Measurements from ENCODE around the gene SERINC3. TPM values are rescaled to one million over a fixed set of nuclear protein-coding genes. Genes with fewer than 3 reads are reported as not detected.

Gene SERINC3
- total RNA-seq, 2 experiments from 2014 or later, result 39.5 to 40.2 TPM

GRCh38 chr20:44522841-44523240, 971 bp upstream of the SERINC3 start:
- Histone ChIP-seq H3K27ac (ENCODE audit: low read depth in 1 of 2, low read length in 2 of 2) (peak overlapping the region; percentile 62 to 99), H3K9me3 (ENCODE audit: control insufficient read depth in 1 of 2, insufficient read depth in 1 of 2, low read length in 2 of 2) (no peaks in the 10 kb centered on the region), H3K36me3 (ENCODE audit: insufficient read depth, low read length) (peaks cover 6% of the 10 kb centered on the region), H3K4me3 (ENCODE audit: low read length) (no peak overlapping the region), H3K4me1 (ENCODE audit: insufficient read depth, low read length) (peaks cover 42% of the 10 kb centered on the region), H3K27me3 (ENCODE audit: control insufficient read depth in 1 of 2, insufficient read depth in 2 of 2, low read length in 2 of 2) (no peaks in the 10 kb centered on the region)
- Mint-ChIP-seq H3K9me3 (no peaks in the 10 kb centered on the region), H3K4me1 (ENCODE audit: low read depth) (peaks cover 47% of the 10 kb centered on the region), H3K27ac (peak overlapping the region; percentile 93), H3K27me3 (no peaks in the 10 kb centered on the region), H3K4me3 (peak overlapping the region; percentile 89), H3K36me3 (ENCODE audit: low read depth) (peaks cover 26% of the 10 kb centered on the region)
- ATAC-seq (ENCODE audit: poor library complexity) (no peak), DNase-seq (no peak)
- ChIA-PET POLR2A (interaction anchor here (1.8 to 3.2 kb wide), 4 partner anchors 9 to 312 kb away, joined by 7 to 29 read pairs (median 8); partner anchors contain the start of genes OSER1 and TTPAL), CTCF (interaction anchor here (1.4 to 1.5 kb wide), 2 partner anchors 26 to 88 kb away, joined by 3 read pairs; no protein-coding TSS in a partner anchor)
- TF ChIP-seq, protein P1, sequence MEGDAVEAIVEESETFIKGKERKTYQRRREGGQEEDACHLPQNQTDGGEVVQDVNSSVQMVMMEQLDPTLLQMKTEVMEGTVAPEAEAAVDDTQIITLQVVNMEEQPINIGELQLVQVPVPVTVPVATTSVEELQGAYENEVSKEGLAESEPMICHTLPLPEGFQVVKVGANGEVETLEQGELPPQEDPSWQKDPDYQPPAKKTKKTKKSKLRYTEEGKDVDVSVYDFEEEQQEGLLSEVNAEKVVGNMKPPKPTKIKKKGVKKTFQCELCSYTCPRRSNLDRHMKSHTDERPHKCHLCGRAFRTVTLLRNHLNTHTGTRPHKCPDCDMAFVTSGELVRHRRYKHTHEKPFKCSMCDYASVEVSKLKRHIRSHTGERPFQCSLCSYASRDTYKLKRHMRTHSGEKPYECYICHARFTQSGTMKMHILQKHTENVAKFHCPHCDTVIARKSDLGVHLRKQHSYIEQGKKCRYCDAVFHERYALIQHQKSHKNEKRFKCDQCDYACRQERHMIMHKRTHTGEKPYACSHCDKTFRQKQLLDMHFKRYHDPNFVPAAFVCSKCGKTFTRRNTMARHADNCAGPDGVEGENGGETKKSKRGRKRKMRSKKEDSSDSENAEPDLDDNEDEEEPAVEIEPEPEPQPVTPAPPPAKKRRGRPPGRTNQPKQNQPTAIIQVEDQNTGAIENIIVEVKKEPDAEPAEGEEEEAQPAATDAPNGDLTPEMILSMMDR (IDR thresholded peaks at IDR 0.05), result no peak
- intact Hi-C loops (cut with DNase I, micrococcal nuclease), result loop anchor here (2.0 to 10.0 kb wide), 8 partner anchors 46 to 439 kb away; partner anchors contain the start of genes OSER1 (in 2 of the 2), ADA (in 1 of the 2), TOMM34 (in 1 of the 2) and YWHAB (in 1 of the 2)

- TF ChIP-seq, protein P1 (IDR thresholded peaks at IDR 0.05), result no peak
- H3K4me1 ChIP-seq (ENCODE audit: insufficient read depth, low read length), result peaks cover 52% of the 10 kb centered on the region
These were observed 989 bp downstream of the SERINC3 start for GRCh38 chr20:44520881-44521280.

GRCh38 chr20:44518248-44518647, 3.6 kb downstream of the SERINC3 start:
- ChIA-PET CTCF (interaction anchor here (0.7 kb wide), 1 partner anchor 208 kb away, joined by 4 read pairs; no protein-coding TSS in a partner anchor), POLR2A (no interaction called here)
- peaks cover 24% of the 10 kb centered on the region for H3K36me3 ChIP-seq (ENCODE audit: insufficient read depth, low read length)
- TF ChIP-seq, protein P1 (IDR thresholded peaks at IDR 0.05), result no peak
- peaks cover 80% of the 10 kb centered on the region for H3K4me1 Mint-ChIP-seq (ENCODE audit: low read depth)
- ATAC-seq (ENCODE audit: poor library complexity) (no peak), DNase-seq (no peak)
- intact Hi-C loops (cut with DNase I, micrococcal nuclease), result no loop called here
- peaks cover 66% of the 10 kb centered on the region for H3K4me1 ChIP-seq (ENCODE audit: insufficient read depth, low read length)
- no peaks in the 10 kb centered on the region for H3K9me3 Mint-ChIP-seq
- no peaks in the 10 kb centered on the region for H3K27me3 ChIP-seq (ENCODE audit: control insufficient read depth in 1 of 2, insufficient read depth in 2 of 2, low read length in 2 of 2)
- H3K27ac ChIP-seq (ENCODE audit: low read depth in 1 of 2, low read length in 2 of 2), result peak overlapping the region in 1 of 2 donors; percentile 14
- no peak overlapping the region for H3K4me3 ChIP-seq (ENCODE audit: low read length)
- peaks cover 60% of the 10 kb centered on the region for H3K36me3 Mint-ChIP-seq (ENCODE audit: low read depth)
- peak overlapping the region; percentile 25 for H3K4me3 Mint-ChIP-seq
- no peaks in the 10 kb centered on the region for H3K27me3 Mint-ChIP-seq
- H3K27ac Mint-ChIP-seq, result peak overlapping the region; percentile 83
- H3K9me3 ChIP-seq (ENCODE audit: control insufficient read depth in 1 of 2, insufficient read depth in 1 of 2, low read length in 2 of 2), result no peaks in the 10 kb centered on the region

More at GRCh38 chr20:44520881-44521280, 989 bp downstream of the SERINC3 start:
- Mint-ChIP-seq H3K4me1 (ENCODE audit: low read depth) (peaks cover 61% of the 10 kb centered on the region), H3K9me3 (no peaks in the 10 kb centered on the region), H3K27ac (peak overlapping the region; percentile 93), H3K36me3 (ENCODE audit: low read depth) (peaks cover 40% of the 10 kb centered on the region), H3K27me3 (no peaks in the 10 kb centered on the region), H3K4me3 (peak overlapping the region; percentile 89)
- H3K9me3 ChIP-seq (ENCODE audit: control insufficient read depth in 1 of 2, insufficient read depth in 1 of 2, low read length in 2 of 2), result no peaks in the 10 kb centered on the region
- intact Hi-C loops (cut with DNase I, micrococcal nuclease), result loop anchor here (2.0 to 10.0 kb wide), 6 partner anchors 46 to 441 kb away; partner anchors contain the start of genes ADA (in 1 of the 2), OSER1 (in 1 of the 2), TOMM34 (in 1 of the 2) and TTPAL (in 1 of the 2)
- DNase-seq, result peak in 2 of 14 experiments; percentile 40 to 43
- ChIA-PET CTCF (interaction anchor here (1.4 kb wide), 1 partner anchor 32 kb away, joined by 5 read pairs; no protein-coding TSS in a partner anchor), POLR2A (interaction anchor here (0.7 to 3.2 kb wide), 13 partner anchors 11 to 310 kb away, joined by 3 to 29 read pairs (median 5); partner anchors contain the start of genes OSER1 and TTPAL)
- peaks cover 14% of the 10 kb centered on the region for H3K36me3 ChIP-seq (ENCODE audit: insufficient read depth, low read length)
- peak overlapping the region; percentile 98 for H3K4me3 ChIP-seq (ENCODE audit: low read length)
- peak overlapping the region; percentile 95 to 99 for H3K27ac ChIP-seq (ENCODE audit: low read depth in 1 of 2, low read length in 2 of 2)
- no peaks in the 10 kb centered on the region for H3K27me3 ChIP-seq (ENCODE audit: control insufficient read depth in 1 of 2, insufficient read depth in 2 of 2, low read length in 2 of 2)
- ATAC-seq (ENCODE audit: poor library complexity), result no peak
